Measurements from ENCODE around the gene SMARCA5.

DNA sequence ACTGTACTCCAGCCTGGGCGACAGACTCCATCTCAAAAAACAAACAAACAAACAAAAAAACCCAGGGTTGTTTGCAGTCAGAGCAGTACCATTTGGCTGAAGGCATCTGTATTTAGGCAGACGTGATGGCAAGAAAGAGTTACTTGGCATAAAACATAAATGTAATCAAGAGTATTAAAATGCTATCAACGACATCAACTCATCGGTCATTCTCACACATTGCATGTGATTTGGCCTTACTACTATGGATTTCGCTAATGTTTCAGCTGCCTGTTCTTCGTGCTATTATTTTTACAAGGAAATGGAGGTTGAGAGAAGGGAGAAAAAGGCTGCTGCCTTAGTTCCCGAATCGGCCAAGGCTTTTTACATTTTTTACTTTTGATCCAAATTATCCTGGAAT is 15.5 kb upstream of the SMARCA5 start:
- TF ChIP-seq, protein P1, sequence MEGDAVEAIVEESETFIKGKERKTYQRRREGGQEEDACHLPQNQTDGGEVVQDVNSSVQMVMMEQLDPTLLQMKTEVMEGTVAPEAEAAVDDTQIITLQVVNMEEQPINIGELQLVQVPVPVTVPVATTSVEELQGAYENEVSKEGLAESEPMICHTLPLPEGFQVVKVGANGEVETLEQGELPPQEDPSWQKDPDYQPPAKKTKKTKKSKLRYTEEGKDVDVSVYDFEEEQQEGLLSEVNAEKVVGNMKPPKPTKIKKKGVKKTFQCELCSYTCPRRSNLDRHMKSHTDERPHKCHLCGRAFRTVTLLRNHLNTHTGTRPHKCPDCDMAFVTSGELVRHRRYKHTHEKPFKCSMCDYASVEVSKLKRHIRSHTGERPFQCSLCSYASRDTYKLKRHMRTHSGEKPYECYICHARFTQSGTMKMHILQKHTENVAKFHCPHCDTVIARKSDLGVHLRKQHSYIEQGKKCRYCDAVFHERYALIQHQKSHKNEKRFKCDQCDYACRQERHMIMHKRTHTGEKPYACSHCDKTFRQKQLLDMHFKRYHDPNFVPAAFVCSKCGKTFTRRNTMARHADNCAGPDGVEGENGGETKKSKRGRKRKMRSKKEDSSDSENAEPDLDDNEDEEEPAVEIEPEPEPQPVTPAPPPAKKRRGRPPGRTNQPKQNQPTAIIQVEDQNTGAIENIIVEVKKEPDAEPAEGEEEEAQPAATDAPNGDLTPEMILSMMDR (IDR thresholded peaks at IDR 0.05), result no peak
- TF ChIP-seq POLR2A (IDR thresholded peaks at IDR 0.05), result no peak
